SK-N-SH (cell line): ENCODE measurements around the gene TICRR. TPM values are rescaled to one million over a fixed set of nuclear protein-coding genes. Genes with fewer than 3 reads are reported as not detected.

Experiments used
- CTCF ChIA-PET: fragments of 300-600, 350-600 bp; formaldehyde crosslinking; extraction: SDS; loops from one replicate; lab custom pipeline; 2021; lab: Yijun Ruan, JAX
- POLR2A ChIA-PET: fragments of 350-600 bp; sonication (Branson Sonifier 250); formaldehyde crosslinking; extraction: SDS; loops from one replicate; lab custom pipeline; 2020; ENCODE audit warnings: antibody characterized with exemption, inconsistent platforms; lab: Yijun Ruan, JAX
- DNase-seq: peaks from one replicate; pipeline ENCODE4 v3.0.0; 2012
- H2AFZ ChIP-seq: fragments of 200-600 bp; sonication (generic); 2 replicates; pipeline ENCODE4 v1.8.1; 2016; ENCODE audit warnings: antibody characterized with exemption, mild to moderate bottlenecking, low read depth
- H3F3A ChIP-seq: fragments of 200-600 bp; sonication (generic); replicated peaks from 2 replicates; pipeline ENCODE3; 2016; ENCODE audit warnings: antibody characterized with exemption, mild to moderate bottlenecking; ENCODE audit not compliant: insufficient read depth
- H3K27ac ChIP-seq, 2 experiments: fragments of 200-500 bp in 1 of 2; fragments of 200-600 bp in 1 of 2; sonication (Bioruptor generic) in 1 of 2; sonication (generic), shearing (Covaris generic) in 1 of 2; 2 replicates each; pipeline versions ENCODE4 v1.5.1 to v1.6.1; 2014 to 2016; ENCODE audit warnings: low read depth in 2 of 2, inconsistent platforms in 1 of 2, low read length in 1 of 2, mild to moderate bottlenecking in 1 of 2, mixed read lengths in 1 of 2
- H3K27me3 ChIP-seq: fragments of 200-600 bp; sonication (generic), shearing (Covaris generic); 2 replicates; pipeline ENCODE4 v1.6.1; 2016; ENCODE audit warnings: mixed run types; ENCODE audit not compliant: insufficient read depth
- H3K36me3 ChIP-seq, 2 experiments: fragments of 200-500 bp in 1 of 2; fragments of 200-600 bp in 1 of 2; sonication (Bioruptor generic) in 1 of 2; sonication (generic) in 1 of 2; replicated peaks in 1 of 2; 2 replicates each; pipeline versions ENCODE3 to v1.5.1; 2014 to 2016; ENCODE audit warnings: low read length in 1 of 2, mild to moderate bottlenecking in 1 of 2; ENCODE audit not compliant: insufficient read depth in 2 of 2, control insufficient read depth in 1 of 2
- H3K4me1 ChIP-seq, 2 experiments: fragments of 200-500 bp in 1 of 2; fragments of 200-600 bp in 1 of 2; sonication (Bioruptor generic) in 1 of 2; sonication (generic), shearing (Covaris generic) in 1 of 2; 2 replicates each; pipeline versions ENCODE4 v1.5.1 to v1.6.1; 2014 to 2016; ENCODE audit warnings: low read depth in 1 of 2, low read length in 1 of 2, mixed run types in 1 of 2; ENCODE audit not compliant: insufficient read depth in 2 of 2, control insufficient read depth in 1 of 2
- H3K4me2 ChIP-seq: fragments of 200-600 bp; sonication (generic), shearing (Covaris generic); 2 replicates; pipeline ENCODE4 v1.6.1; 2017; ENCODE audit warnings: mixed run types
- H3K4me3 ChIP-seq, 2 experiments: fragments of 200-500 bp in 1 of 2; fragments of 200-600 bp in 1 of 2; sonication (Bioruptor generic) in 1 of 2; sonication (generic), shearing (Covaris generic) in 1 of 2; 2 replicates each; pipeline versions ENCODE4 v1.5.1 to v1.8.1; 2014 to 2016; ENCODE audit warnings: low read depth in 2 of 2, inconsistent platforms in 1 of 2, low read length in 1 of 2, mild to moderate bottlenecking in 1 of 2, mixed read lengths in 1 of 2, moderate library complexity in 1 of 2
- H3K79me2 ChIP-seq: fragments of 200-600 bp; sonication (generic); 2 replicates; pipeline ENCODE4 v1.8.1; 2017; ENCODE audit warnings: mild to moderate bottlenecking; ENCODE audit not compliant: insufficient read depth
- H3K9ac ChIP-seq: fragments of 200-600 bp; sonication (generic); 2 replicates; pipeline ENCODE4 v1.6.1; 2017; ENCODE audit warnings: mixed run types
- H3K9me2 ChIP-seq: fragments of 200-600 bp; sonication (generic); 2 replicates; pipeline ENCODE4 v1.6.1; 2017; ENCODE audit warnings: mixed run types
- H3K9me3 ChIP-seq: fragments of 200-600 bp; sonication (generic); 2 replicates; pipeline ENCODE4 v1.6.1; 2017; ENCODE audit warnings: mixed run types, mild to moderate bottlenecking, moderate library complexity
- H4K20me1 ChIP-seq: fragments of 200-600 bp; sonication (generic); 2 replicates; pipeline ENCODE4 v1.6.1; 2017; ENCODE audit warnings: mild to moderate bottlenecking, mixed run types; ENCODE audit not compliant: insufficient read depth
- CTCF ChIP-seq: fragments of 200-600 bp; sonication (generic); IDR thresholded peaks from 2 replicates; pipeline ENCODE4 v1.6.1; 2017; ENCODE audit warnings: antibody characterized with exemption, mild to moderate bottlenecking, moderate library complexity
- EP300 ChIP-seq, 2 experiments: IDR thresholded peaks; 2 replicates each; pipeline versions ENCODE4 v1.4.0 to v1.6.1; 2012; ENCODE audit warnings: borderline replicate concordance in 1 of 2, low read depth in 1 of 2, low read length in 1 of 2
- FOSL2 ChIP-seq: IDR thresholded peaks from 2 replicates; pipeline ENCODE4 v1.4.0; 2012; ENCODE audit warnings: low read depth, mild to moderate bottlenecking, moderate library complexity, borderline replicate concordance
- FOXJ3 ChIP-seq: sonication (generic); formaldehyde crosslinking; IDR thresholded peaks from 2 replicates; pipeline ENCODE4 v1.5.1; 2020; ENCODE audit warnings: mild to moderate bottlenecking, missing genetic modification reagents
- JUND ChIP-seq: IDR thresholded peaks from 2 replicates; pipeline ENCODE4 v1.4.0; 2012
- MAX ChIP-seq: IDR thresholded peaks from 2 replicates; pipeline ENCODE4 v1.4.0; 2012; ENCODE audit warnings: low read depth
- MEF2A ChIP-seq: IDR thresholded peaks from 2 replicates; pipeline ENCODE4 v1.4.0; 2012; ENCODE audit warnings: low read depth, borderline replicate concordance
- MXI1 ChIP-seq: IDR thresholded peaks from 2 replicates; pipeline ENCODE4 v1.6.1; 2012; ENCODE audit warnings: mild to moderate bottlenecking, low read depth, low read length, improper control_type of control experiment
- NFIC ChIP-seq: IDR thresholded peaks from 2 replicates; pipeline ENCODE4 v1.4.0; 2012; ENCODE audit warnings: borderline replicate concordance
- RAD21 ChIP-seq: IDR thresholded peaks from 2 replicates; pipeline ENCODE4 v1.6.1; 2012; ENCODE audit warnings: mild to moderate bottlenecking, low read length
- RFX5 ChIP-seq: IDR thresholded peaks from 2 replicates; pipeline ENCODE4 v1.6.1; 2012; ENCODE audit warnings: mild to moderate bottlenecking, improper control_type of control experiment, low read length
- SIN3A ChIP-seq: IDR thresholded peaks from 2 replicates; pipeline ENCODE4 v1.6.1; 2012; ENCODE audit warnings: low read depth, mild to moderate bottlenecking, low read length, moderate library complexity, borderline replicate concordance
- TCF12 ChIP-seq: IDR thresholded peaks from 2 replicates; pipeline ENCODE4 v1.4.0; 2012
- TEAD4 ChIP-seq: IDR thresholded peaks from 2 replicates; pipeline ENCODE4 v1.4.0; 2012; ENCODE audit warnings: mild to moderate bottlenecking, borderline replicate concordance; ENCODE audit not compliant: insufficient read depth
- YY1 ChIP-seq: IDR thresholded peaks from 2 replicates; pipeline ENCODE4 v1.4.0; 2012; ENCODE audit warnings: low read depth, mild to moderate bottlenecking
- WGBS: methylation state at CpG from one replicate; pipeline ENCODE4 v1.1.6; 2017; ENCODE audit warnings: low lambda C conversion rate; 5-methylcytosine and 5-hydroxymethylcytosine counted together
- polyA plus RNA-seq, 3 experiments: library from polyadenylated mRNA; depleted of rRNA; stranded (reverse); fragments of >200 nt; gene quantifications; 2 replicates each; pipeline ENCODE4 v1.2.3, GENCODE V29; 2012
- TF ChIP-seq, protein P1 (sequence below): IDR thresholded peaks from 2 replicates; pipeline ENCODE4 v1.4.0; 2012; ENCODE audit warnings: low read depth, borderline replicate concordance
- TF ChIP-seq, protein P2 (sequence below): fragments of 150-350 bp; IDR thresholded peaks from 2 replicates; pipeline ENCODE4 v1.6.1; 2016; ENCODE audit warnings: mild to moderate bottlenecking, low read depth, low read length
- TF ChIP-seq, protein P3 (sequence below): IDR thresholded peaks from 2 replicates; pipeline ENCODE4 v1.4.0; 2012; ENCODE audit warnings: low read depth, borderline replicate concordance

Gene TICRR
- polyA plus RNA-seq, 1 of the 3 experiments (the other 2 are of a cell fraction): 3.2 TPM

- no peak overlapping the region for H3K27ac ChIP-seq
- no peak overlapping the region for H3K4me3 ChIP-seq
- H3K79me2 ChIP-seq: no peaks in the 10 kb centered on the region
- H3K27me3 ChIP-seq: no peaks in the 10 kb centered on the region; the same call in 1 of the 2 replicates
- no peaks in the 10 kb centered on the region for H3K36me3 ChIP-seq
- H3K9me3 ChIP-seq: no peaks in the 10 kb centered on the region
- no peaks in the 10 kb centered on the region for H3K9me2 ChIP-seq
- POLR2A ChIA-PET: no interaction called here
- no peaks in the 10 kb centered on the region for H3K4me1 ChIP-seq
- no peak overlapping the region for H2AFZ ChIP-seq
- no peaks in the 10 kb centered on the region for H3F3A ChIP-seq
- TF ChIP-seq MXI1 (no peak), RFX5 (no peak), TCF12 (no peak), CTCF (no peak), FOSL2 (no peak), TEAD4 (no peak)
- TF ChIP-seq, protein P1, sequence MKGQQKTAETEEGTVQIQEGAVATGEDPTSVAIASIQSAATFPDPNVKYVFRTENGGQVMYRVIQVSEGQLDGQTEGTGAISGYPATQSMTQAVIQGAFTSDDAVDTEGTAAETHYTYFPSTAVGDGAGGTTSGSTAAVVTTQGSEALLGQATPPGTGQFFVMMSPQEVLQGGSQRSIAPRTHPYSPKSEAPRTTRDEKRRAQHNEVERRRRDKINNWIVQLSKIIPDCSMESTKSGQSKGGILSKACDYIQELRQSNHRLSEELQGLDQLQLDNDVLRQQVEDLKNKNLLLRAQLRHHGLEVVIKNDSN: no peak
- TF ChIP-seq, all 33 proteins: peak for 0
- Histone ChIP-seq H4K20me1 (no peaks in the 10 kb centered on the region), H3K9ac (no peak overlapping the region), H3K4me2 (no peak overlapping the region)
- no peak for DNase-seq
- 66% methylated on average over 6 of the region's 6 CpGs for WGBS
- CTCF ChIA-PET: no interaction called here
Measured at GRCh38 chr15:89528757-89529352, 46.4 kb upstream of the TICRR start.

GRCh38 chr15:89530976-89531375, 44.3 kb upstream of the TICRR start:
- H3K9me3 ChIP-seq: no peaks in the 10 kb centered on the region
- no peak overlapping the region for H3K4me3 ChIP-seq
- no peak overlapping the region for H2AFZ ChIP-seq
- CTCF ChIA-PET: interaction anchor here (0.9 to 1.5 kb wide), 3 partner anchors 13 to 88 kb away, joined by 3 to 7 read pairs (median 5); no protein-coding TSS in a partner anchor
- no peak overlapping the region for H3K9ac ChIP-seq
- H3K36me3 ChIP-seq: no peaks in the 10 kb centered on the region
- TF ChIP-seq MEF2A: no peak
- no peak for TF ChIP-seq NFIC
- TF ChIP-seq MXI1: no peak
- TF ChIP-seq JUND: no peak
- TF ChIP-seq YY1: no peak
- no peak for TF ChIP-seq TEAD4
- TF ChIP-seq MAX: no peak
- TF ChIP-seq, protein P2, sequence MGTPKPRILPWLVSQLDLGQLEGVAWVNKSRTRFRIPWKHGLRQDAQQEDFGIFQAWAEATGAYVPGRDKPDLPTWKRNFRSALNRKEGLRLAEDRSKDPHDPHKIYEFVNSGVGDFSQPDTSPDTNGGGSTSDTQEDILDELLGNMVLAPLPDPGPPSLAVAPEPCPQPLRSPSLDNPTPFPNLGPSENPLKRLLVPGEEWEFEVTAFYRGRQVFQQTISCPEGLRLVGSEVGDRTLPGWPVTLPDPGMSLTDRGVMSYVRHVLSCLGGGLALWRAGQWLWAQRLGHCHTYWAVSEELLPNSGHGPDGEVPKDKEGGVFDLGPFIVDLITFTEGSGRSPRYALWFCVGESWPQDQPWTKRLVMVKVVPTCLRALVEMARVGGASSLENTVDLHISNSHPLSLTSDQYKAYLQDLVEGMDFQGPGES: no peak
- no peak for TF ChIP-seq FOXJ3
- TF ChIP-seq SIN3A: no peak
- no peak for TF ChIP-seq EP300 (IDR thresholded peaks at IDR 0.05; ENCODE audit: borderline replicate concordance in 1 of 2, low read depth in 1 of 2, low read length in 1 of 2)
- no peak for TF ChIP-seq RAD21
- TF ChIP-seq, protein P3, sequence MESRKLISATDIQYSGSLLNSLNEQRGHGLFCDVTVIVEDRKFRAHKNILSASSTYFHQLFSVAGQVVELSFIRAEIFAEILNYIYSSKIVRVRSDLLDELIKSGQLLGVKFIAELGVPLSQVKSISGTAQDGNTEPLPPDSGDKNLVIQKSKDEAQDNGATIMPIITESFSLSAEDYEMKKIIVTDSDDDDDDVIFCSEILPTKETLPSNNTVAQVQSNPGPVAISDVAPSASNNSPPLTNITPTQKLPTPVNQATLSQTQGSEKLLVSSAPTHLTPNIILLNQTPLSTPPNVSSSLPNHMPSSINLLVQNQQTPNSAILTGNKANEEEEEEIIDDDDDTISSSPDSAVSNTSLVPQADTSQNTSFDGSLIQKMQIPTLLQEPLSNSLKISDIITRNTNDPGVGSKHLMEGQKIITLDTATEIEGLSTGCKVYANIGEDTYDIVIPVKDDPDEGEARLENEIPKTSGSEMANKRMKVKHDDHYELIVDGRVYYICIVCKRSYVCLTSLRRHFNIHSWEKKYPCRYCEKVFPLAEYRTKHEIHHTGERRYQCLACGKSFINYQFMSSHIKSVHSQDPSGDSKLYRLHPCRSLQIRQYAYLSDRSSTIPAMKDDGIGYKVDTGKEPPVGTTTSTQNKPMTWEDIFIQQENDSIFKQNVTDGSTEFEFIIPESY: no peak
- TF ChIP-seq, all 33 proteins: peak for 0
- Histone ChIP-seq H3K27me3 (no peaks in the 10 kb centered on the region), H3K9me2 (no peaks in the 10 kb centered on the region), H4K20me1 (no peaks in the 10 kb centered on the region), H3K27ac (no peak overlapping the region), H3K4me2 (no peak overlapping the region), H3K79me2 (no peaks in the 10 kb centered on the region), H3F3A (no peaks in the 10 kb centered on the region), H3K4me1 (no peaks in the 10 kb centered on the region)
- WGBS: no CpG with 5 or more reads among the region's 5 CpGs
- DNase-seq: no peak
- POLR2A ChIA-PET: no interaction called here
